ENCODE measurements around the gene ADAM30.
"Not testable (repeated sequence)": the region's sequence is repeated elsewhere in the genome, so short reads cannot be mapped to it uniquely, and the experiment has no call there.

Gene ADAM30

GRCh38 chr1:119861547-119861946 is 34.8 kb downstream of the ADAM30 start:
- H3K4me3 Mint-ChIP-seq: no peak overlapping the region
- H3K4me1 Mint-ChIP-seq: peaks cover 32% of the 10 kb centered on the region
- TF ChIP-seq CTCF (IDR thresholded peaks at IDR 0.05; ENCODE audit: unreplicated experiment in 3 of 3): no peak
- H3K36me3 Mint-ChIP-seq (ENCODE audit: low read depth): no peaks in the 10 kb centered on the region
- no peaks in the 10 kb centered on the region for H3K9me3 Mint-ChIP-seq
- no peaks in the 10 kb centered on the region for H3K27me3 Mint-ChIP-seq (ENCODE audit: low read depth)
- H3K27ac Mint-ChIP-seq: peak overlapping the region in 2 of 3 experiments; percentile 73 to 89

GRCh38 chr1:119859647-119860046 is 36.7 kb downstream of the ADAM30 start:
- TF ChIP-seq CTCF (IDR thresholded peaks at IDR 0.05; ENCODE audit: unreplicated experiment in 3 of 3): no peak
- Mint-ChIP-seq H3K9me3 (no peaks in the 10 kb centered on the region), H3K4me3 (no peak overlapping the region), H3K27ac (peak overlapping the region in 2 of 3 experiments; percentile 18 to 89), H3K27me3 (ENCODE audit: low read depth) (no peaks in the 10 kb centered on the region), H3K4me1 (peaks cover 26% of the 10 kb centered on the region), H3K36me3 (ENCODE audit: low read depth) (no peaks in the 10 kb centered on the region)

- not testable (repeated sequence) for H3K36me3 Mint-ChIP-seq (ENCODE audit: low read depth); H3K9me3 Mint-ChIP-seq; H3K4me3 Mint-ChIP-seq; H3K27me3 Mint-ChIP-seq (ENCODE audit: low read depth)
- H3K4me1 Mint-ChIP-seq: peaks cover 26% of the 10 kb centered on the region
- H3K27ac Mint-ChIP-seq: peak overlapping the region; percentile 82 to 89 (median 89)
Measured at GRCh38 chr1:119858556-119859214, 37.6 kb downstream of the ADAM30 start.

- Mint-ChIP-seq H3K4me1 (peaks cover 26% of the 10 kb centered on the region), H3K36me3 (ENCODE audit: low read depth) (no peaks in the 10 kb centered on the region), H3K27me3 (ENCODE audit: low read depth) (no peaks in the 10 kb centered on the region), H3K27ac (peak overlapping the region; percentile 82 to 89 (median 89)), H3K4me3 (no peak overlapping the region), H3K9me3 (no peaks in the 10 kb centered on the region)
- no peak for TF ChIP-seq CTCF (IDR thresholded peaks at IDR 0.05; ENCODE audit: unreplicated experiment in 3 of 3)
Measured at GRCh38 chr1:119858126-119858525, 38.2 kb downstream of the ADAM30 start.

- no peak for TF ChIP-seq CTCF (IDR thresholded peaks at IDR 0.05; ENCODE audit: unreplicated experiment in 3 of 3)
- Mint-ChIP-seq H3K4me3 (no peak overlapping the region), H3K4me1 (peaks cover 8% of the 10 kb centered on the region), H3K9me3 (no peaks in the 10 kb centered on the region), H3K36me3 (ENCODE audit: low read depth) (no peaks in the 10 kb centered on the region), H3K27ac (no peak overlapping the region), H3K27me3 (ENCODE audit: low read depth) (no peaks in the 10 kb centered on the region)
Measured at GRCh38 chr1:119853155-119853554, 43.2 kb downstream of the ADAM30 start.

GRCh38 chr1:119844206-119844605 is 52.1 kb downstream of the ADAM30 start:
- H3K9me3 Mint-ChIP-seq; H3K36me3 Mint-ChIP-seq (ENCODE audit: low read depth); H3K4me3 Mint-ChIP-seq; H3K27ac Mint-ChIP-seq: not testable (repeated sequence)
- peaks cover 14% of the 10 kb centered on the region for H3K27me3 Mint-ChIP-seq (ENCODE audit: low read depth)
- peak in 1 of 3 experiments; percentile 23 for TF ChIP-seq CTCF (IDR thresholded peaks at IDR 0.05; ENCODE audit: unreplicated experiment in 3 of 3)
- H3K4me1 Mint-ChIP-seq: peaks cover 25% of the 10 kb centered on the region

Data from nephron (organoid).